K562 (cell line): ENCODE data around the gene RMI1. TPM values are rescaled to one million over a fixed set of nuclear protein-coding genes. Genes with fewer than 3 reads are reported as not detected.

Experiments
- CCNT2 ChIP-seq: IDR thresholded peaks from 2 replicates; pipeline ENCODE4 v1.6.1; 2011; ENCODE audit warnings: borderline replicate concordance, low read depth, mild to moderate bottlenecking, moderate library complexity, mixed read lengths, low read length; ENCODE audit not compliant: insufficient read length; ENCODE audit errors: extremely low read depth
- EP400 ChIP-seq: fragments of 450-650 bp; IDR thresholded peaks from 2 replicates; pipeline ENCODE4 v1.6.1; 2017; ENCODE audit warnings: antibody characterized with exemption, mild to moderate bottlenecking, moderate library complexity
- FOXP4 ChIP-seq: sonication (generic); formaldehyde crosslinking; IDR thresholded peaks from 2 replicates; pipeline ENCODE4 v1.8.0; 2022; ENCODE audit warnings: mild to moderate bottlenecking, missing genetic modification reagents, borderline replicate concordance
- NRF1 ChIP-seq, 2 experiments: fragments of 450-650 bp; IDR thresholded peaks in 1 of 2; conservative IDR thresholded peaks in 1 of 2; 2 replicates each; pipeline ENCODE4 v1.6.1; 2014; ENCODE audit warnings: mild to moderate bottlenecking in 2 of 2
- PML ChIP-seq: IDR thresholded peaks from 2 replicates; pipeline ENCODE4 v1.6.1; 2012; ENCODE audit warnings: low read length, inconsistent platforms
- POLR2AphosphoS2 ChIP-seq: IDR thresholded peaks from 2 replicates; pipeline ENCODE4 v1.6.1; 2012; ENCODE audit warnings: low read length, improper control_type of control experiment
- THRAP3 ChIP-seq: fragments of 450-650 bp; IDR thresholded peaks from 2 replicates; pipeline ENCODE4 v1.6.1; 2016; ENCODE audit warnings: mild to moderate bottlenecking, inconsistent platforms, borderline replicate concordance
- VEZF1 ChIP-seq: fragments of 200-800 bp; sonication (Bioruptor generic); IDR thresholded peaks from 2 replicates; pipeline ENCODE4 v1.6.1; 2017; ENCODE audit warnings: missing genetic modification characterization, missing compliant biosample characterization
- polyA plus RNA-seq, 8 experiments: library from polyadenylated mRNA; depleted of rRNA in 4 of 8; stranded (reverse) in 5 of 8; unstranded in 3 of 8; fragments of >200 nt; fragmentation: Nextera tagmentation in 2 of 8; fragmentation: Illumina TruSeq in 1 of 8; extraction: Ambion mirVana in 2 of 8; extraction: Trizol in 1 of 8; gene quantifications; 2 replicates each; pipeline versions ENCODE4 v1.2.1 to v1.2.3, GENCODE V29; 2011 to 2014; ENCODE audit warnings: inconsistent platforms in 1 of 8, missing spikeins in 1 of 8
- total RNA-seq, 7 experiments: library from RNA; depleted of rRNA in 6 of 7; stranded (reverse); fragments of >200 nt in 6 of 7; fragmentation: Illumina TruSeq in 2 of 7; extraction: Trizol in 2 of 7; gene quantifications; 2 replicates each; pipeline versions ENCODE4 v1.2.1 to v1.2.3, GENCODE V29; 2011 to 2021; ENCODE audit warnings: low replicate concordance in 1 of 7
- TF ChIP-seq, protein P1 (sequence below): fragments of 450-650 bp; IDR thresholded peaks from 2 replicates; pipeline ENCODE4 v1.6.1; 2016; ENCODE audit warnings: mild to moderate bottlenecking, moderate library complexity
- TF ChIP-seq, protein P2 (sequence below): sonication (generic); formaldehyde crosslinking; IDR thresholded peaks from 2 replicates; pipeline ENCODE4 v1.8.0; 2022; ENCODE audit warnings: missing genetic modification reagents, mild to moderate bottlenecking, moderate library complexity, borderline replicate concordance

RMI1 gene
- total and polyA plus RNA-seq, 9 of the 15 experiments (the other 6 are each of a cell fraction or from before 2014, with no cell fraction given), result 3.0 to 17.4 (median 10.6) TPM

GRCh38 chr9:83980395-83981125 lies at the start of gene RMI1 (continued):
- TF ChIP-seq NRF1 (conservative IDR thresholded peaks at IDR 0.05 in 1 of 2, IDR thresholded peaks at IDR 0.05 in 1 of 2) (peak; percentile 46 to 62; a peak in 3 of 4 replicates), FOXP4 (peak; percentile 60; the same call in 1 of the 2 replicates), VEZF1 (CRISPR knock-in tag) (peak; percentile 82), EP400 (peak; percentile 97), PML (peak; percentile 36; the same call in 1 of the 2 replicates), CCNT2 (peak; percentile 19), THRAP3 (no peak), POLR2AphosphoS2 (peak; percentile 41; the same call in 1 of the 2 replicates)
- TF ChIP-seq, protein P1, sequence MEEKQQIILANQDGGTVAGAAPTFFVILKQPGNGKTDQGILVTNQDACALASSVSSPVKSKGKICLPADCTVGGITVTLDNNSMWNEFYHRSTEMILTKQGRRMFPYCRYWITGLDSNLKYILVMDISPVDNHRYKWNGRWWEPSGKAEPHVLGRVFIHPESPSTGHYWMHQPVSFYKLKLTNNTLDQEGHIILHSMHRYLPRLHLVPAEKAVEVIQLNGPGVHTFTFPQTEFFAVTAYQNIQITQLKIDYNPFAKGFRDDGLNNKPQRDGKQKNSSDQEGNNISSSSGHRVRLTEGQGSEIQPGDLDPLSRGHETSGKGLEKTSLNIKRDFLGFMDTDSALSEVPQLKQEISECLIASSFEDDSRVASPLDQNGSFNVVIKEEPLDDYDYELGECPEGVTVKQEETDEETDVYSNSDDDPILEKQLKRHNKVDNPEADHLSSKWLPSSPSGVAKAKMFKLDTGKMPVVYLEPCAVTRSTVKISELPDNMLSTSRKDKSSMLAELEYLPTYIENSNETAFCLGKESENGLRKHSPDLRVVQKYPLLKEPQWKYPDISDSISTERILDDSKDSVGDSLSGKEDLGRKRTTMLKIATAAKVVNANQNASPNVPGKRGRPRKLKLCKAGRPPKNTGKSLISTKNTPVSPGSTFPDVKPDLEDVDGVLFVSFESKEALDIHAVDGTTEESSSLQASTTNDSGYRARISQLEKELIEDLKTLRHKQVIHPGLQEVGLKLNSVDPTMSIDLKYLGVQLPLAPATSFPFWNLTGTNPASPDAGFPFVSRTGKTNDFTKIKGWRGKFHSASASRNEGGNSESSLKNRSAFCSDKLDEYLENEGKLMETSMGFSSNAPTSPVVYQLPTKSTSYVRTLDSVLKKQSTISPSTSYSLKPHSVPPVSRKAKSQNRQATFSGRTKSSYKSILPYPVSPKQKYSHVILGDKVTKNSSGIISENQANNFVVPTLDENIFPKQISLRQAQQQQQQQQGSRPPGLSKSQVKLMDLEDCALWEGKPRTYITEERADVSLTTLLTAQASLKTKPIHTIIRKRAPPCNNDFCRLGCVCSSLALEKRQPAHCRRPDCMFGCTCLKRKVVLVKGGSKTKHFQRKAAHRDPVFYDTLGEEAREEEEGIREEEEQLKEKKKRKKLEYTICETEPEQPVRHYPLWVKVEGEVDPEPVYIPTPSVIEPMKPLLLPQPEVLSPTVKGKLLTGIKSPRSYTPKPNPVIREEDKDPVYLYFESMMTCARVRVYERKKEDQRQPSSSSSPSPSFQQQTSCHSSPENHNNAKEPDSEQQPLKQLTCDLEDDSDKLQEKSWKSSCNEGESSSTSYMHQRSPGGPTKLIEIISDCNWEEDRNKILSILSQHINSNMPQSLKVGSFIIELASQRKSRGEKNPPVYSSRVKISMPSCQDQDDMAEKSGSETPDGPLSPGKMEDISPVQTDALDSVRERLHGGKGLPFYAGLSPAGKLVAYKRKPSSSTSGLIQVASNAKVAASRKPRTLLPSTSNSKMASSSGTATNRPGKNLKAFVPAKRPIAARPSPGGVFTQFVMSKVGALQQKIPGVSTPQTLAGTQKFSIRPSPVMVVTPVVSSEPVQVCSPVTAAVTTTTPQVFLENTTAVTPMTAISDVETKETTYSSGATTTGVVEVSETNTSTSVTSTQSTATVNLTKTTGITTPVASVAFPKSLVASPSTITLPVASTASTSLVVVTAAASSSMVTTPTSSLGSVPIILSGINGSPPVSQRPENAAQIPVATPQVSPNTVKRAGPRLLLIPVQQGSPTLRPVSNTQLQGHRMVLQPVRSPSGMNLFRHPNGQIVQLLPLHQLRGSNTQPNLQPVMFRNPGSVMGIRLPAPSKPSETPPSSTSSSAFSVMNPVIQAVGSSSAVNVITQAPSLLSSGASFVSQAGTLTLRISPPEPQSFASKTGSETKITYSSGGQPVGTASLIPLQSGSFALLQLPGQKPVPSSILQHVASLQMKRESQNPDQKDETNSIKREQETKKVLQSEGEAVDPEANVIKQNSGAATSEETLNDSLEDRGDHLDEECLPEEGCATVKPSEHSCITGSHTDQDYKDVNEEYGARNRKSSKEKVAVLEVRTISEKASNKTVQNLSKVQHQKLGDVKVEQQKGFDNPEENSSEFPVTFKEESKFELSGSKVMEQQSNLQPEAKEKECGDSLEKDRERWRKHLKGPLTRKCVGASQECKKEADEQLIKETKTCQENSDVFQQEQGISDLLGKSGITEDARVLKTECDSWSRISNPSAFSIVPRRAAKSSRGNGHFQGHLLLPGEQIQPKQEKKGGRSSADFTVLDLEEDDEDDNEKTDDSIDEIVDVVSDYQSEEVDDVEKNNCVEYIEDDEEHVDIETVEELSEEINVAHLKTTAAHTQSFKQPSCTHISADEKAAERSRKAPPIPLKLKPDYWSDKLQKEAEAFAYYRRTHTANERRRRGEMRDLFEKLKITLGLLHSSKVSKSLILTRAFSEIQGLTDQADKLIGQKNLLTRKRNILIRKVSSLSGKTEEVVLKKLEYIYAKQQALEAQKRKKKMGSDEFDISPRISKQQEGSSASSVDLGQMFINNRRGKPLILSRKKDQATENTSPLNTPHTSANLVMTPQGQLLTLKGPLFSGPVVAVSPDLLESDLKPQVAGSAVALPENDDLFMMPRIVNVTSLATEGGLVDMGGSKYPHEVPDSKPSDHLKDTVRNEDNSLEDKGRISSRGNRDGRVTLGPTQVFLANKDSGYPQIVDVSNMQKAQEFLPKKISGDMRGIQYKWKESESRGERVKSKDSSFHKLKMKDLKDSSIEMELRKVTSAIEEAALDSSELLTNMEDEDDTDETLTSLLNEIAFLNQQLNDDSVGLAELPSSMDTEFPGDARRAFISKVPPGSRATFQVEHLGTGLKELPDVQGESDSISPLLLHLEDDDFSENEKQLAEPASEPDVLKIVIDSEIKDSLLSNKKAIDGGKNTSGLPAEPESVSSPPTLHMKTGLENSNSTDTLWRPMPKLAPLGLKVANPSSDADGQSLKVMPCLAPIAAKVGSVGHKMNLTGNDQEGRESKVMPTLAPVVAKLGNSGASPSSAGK, result peak; percentile 80
- TF ChIP-seq, protein P2, sequence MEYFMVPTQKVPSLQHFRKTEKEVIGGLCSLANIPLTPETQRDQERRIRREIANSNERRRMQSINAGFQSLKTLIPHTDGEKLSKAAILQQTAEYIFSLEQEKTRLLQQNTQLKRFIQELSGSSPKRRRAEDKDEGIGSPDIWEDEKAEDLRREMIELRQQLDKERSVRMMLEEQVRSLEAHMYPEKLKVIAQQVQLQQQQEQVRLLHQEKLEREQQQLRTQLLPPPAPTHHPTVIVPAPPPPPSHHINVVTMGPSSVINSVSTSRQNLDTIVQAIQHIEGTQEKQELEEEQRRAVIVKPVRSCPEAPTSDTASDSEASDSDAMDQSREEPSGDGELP (CRISPR knock-in tag), result peak; percentile 50; the same call in 1 of the 2 replicates
